Activated CD4-positive, CD25-positive, alpha-beta regulatory T cell treated with anti-CD3 and anti-CD28 coated beads, Interleukin-2, amount 50 U/mL, for 72 hours (primary cell): Measurements from ENCODE around the gene R3HDM2.

Source experiments
- DNase-seq: peaks from one replicate; pipeline ENCODE4 v3.0.0; 2021

R3HDM2 gene

DNA sequence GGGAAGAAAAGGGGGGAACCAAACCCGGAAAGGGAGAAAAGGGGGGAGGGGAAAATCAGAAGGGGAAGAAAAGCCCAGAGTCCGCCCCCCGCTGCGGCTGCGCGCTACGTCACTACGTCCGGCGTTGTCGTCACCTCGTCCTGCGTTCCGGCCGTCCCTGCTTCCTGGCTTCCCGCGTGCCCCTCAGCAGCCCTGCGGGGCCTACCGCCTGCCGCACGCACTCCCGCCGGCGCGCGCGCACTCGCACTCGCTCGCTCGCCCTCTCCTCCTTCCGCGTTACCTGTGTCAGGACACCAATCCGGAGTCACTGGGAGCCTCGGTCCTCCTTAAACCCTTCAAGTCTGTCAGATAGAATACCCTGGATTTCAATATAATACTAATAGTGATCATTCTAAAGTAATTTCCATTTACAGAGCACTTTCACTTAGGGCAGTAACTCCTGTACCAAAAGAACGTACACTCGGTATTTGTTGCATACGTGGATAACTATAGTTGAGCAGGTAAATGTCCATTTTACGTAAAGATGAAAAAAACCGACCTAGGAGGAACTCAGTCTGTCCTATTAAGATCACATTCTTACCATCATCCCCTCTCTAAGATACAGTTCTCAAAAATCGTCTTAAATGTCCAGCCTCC, at the start of gene R3HDM2:
Gene R3HDM2 (minus strand): TSS at position 113 of the 636 bp plus-strand sequence. CDS start 120,615 bp downstream, outside the sequence.
- DNase-seq, result peak; percentile 94

GRCh38 chr12:57479376-57480115, 48.7 kb upstream of the R3HDM2 start, which contains the start of gene ARHGAP9:
Gene ARHGAP9, minus strand, starts transcription at chr12:57479866. Its CDS starts 460 bp downstream, at chr12:57479406.
- DNase-seq, result no peak

- DNase-seq, result no peak
Measured at GRCh38 chr12:57479043-57479375, 48.2 kb upstream of the R3HDM2 start.

DNA sequence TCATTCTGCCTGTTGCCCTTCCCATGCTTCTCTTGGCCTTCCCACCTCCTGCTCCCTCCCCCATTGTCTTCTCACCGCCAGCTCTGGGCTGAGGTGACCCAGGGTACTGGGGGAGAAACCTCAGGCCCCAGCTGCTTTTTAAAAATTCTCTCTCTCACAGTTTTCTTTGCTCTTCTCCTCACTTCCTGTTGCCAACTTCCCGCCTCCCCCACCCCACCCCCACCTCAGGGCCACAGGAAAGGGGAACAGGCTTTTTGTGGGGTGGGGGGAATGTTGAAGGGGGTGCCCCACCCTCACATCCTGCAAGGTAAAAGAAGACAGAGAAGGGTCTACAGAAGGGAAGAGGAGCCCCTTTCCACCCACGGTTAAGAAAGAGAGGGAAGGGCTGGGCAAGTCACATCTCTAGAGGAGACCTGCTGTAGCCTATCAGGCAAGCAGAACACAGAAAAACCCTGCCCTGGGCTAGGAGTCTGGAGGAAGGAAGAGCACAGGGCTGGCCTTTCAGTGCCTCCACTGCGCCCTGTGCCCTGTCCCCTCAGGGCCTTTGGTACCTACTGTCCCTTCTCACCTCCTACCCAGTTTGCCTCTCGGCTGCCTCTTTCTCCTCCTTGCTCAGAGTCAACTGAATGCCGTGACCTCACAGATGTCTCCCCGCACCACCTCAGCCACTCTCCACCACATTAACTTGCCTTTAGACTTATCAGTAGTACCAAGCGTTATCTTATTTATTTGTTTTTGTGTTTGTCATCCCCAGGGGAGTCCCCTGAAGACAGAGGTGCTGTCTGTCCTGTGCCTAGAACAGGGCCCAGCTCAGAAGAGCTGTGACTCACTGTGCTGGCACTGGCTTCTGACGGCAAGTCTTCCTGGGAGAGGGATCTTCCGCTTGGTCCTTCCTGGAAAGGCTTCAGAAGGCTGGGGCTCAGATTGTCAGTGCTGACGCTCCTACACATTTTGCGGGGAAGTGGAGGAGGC, 47.2 kb upstream of the R3HDM2 start:
- DNase-seq, result peak; percentile 60

DNA sequence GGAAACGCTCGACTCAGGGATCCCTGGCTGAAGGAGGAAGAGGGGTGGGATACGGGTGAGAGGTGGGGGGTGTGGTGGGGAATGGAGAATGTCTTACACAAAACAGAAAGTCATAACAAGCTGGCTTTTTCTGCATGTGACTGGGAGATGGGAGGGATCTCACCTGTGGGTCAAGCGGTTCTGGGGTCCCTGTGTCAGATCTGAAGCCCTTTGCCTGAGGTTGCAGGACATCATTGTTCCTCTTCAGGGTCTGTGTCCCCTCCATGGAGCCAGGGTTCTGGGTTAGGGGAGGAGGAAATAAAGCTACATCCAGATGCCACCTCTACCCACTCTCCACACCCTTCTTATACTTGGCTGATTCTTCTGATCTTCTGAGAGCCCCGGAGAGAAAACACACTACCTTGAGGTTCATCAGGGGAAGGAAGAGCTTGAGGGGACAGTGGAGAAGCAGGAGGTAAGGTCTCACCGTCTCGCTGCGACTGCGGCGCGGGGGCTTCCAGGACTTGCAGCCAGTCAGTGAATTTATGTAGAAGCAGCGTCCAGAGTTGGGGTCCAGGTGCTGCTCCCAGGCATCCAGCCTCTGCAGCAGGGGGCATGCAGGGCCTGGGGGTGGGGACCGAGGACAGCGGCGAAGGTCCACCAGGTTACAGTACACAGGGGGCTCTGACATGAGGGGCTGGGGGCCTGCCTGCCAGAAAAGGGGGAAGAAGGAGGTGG, 46.3 kb upstream of the R3HDM2 start:
- no peak for DNase-seq

DNA sequence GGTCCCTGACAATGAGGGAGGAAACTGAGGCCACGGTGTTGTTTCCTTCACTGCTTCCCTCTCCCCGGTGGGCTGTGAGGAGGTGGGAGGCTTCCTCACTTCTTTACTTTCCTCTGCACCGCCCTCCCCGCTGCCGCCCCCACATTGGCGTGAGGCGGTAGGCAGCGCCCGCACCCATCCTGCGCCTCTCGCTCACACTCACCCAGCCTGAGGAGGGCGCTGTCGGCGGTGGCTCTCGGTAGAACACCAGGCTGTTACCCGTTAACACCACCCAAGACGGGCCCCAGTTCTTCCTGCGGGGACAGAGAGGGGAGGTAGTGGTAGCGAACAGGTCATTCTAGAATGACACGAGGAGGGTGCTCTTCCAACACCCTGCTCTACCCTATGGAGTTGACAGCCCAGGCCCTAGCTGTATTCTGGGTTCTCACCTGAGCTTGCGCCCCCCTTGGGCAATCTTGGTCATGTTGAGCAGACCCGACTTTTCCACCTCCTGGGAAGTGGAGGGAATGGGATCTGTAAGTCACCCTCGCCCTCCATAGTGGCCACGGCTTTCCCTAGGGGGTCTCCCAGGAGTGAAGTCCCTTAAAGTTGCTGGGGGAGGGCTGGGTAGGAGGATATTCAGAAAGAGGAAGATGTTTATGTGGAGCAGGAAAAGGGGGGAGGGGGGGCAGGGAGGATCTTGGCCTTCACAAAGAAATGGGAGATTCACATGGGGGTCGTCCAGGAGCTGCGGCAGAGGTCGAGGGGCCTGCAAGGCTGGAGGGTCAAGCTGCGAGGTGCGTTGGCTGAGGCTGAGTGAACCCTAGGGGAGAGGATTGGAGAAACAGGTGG, 45.5 kb upstream of the R3HDM2 start:
- peak; percentile 63 for DNase-seq

DNA sequence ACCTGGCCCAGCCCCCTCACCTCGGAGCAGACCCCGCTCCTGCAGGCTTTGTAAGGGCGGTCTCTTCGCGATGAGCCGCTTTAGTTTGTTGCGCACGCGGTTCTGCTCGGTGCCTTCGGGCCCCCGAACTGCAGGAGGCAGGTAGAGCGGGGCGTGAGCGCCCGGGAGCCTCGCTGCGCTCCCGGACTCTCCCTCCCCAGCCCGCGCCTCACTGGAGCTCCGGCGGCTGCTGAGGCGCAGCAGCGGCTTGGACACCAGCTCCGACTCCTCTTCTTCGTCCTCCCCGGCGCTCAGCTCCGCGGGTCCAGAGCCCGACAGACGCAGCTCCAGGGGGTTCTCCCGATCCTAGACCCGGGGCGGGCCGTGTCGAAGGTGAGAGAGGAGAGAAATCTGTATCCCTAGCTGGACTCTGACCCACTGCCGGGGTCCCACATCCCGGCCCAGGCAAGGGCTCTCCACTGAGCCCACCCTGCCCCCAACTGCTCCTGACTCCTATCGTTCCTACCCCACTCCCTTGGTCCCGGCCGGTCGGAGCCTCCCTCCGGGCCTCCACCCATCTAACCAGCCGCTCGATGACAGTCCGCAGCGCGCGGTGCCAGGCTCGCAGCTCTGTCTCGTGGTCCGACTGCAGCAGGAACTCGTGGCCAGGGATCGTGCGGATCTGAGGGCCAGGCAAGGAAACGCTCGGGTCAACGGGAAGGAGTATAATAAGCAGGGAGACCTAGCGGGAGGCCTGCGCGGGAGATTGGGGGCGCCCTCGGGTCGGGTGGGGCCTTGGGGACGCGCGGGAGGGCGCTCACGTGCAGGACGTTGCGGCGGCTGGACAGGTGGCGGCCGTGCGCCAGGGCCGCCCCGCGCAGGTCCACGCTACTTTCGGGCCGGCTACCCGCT, 44.7 kb upstream of the R3HDM2 start:
- no peak for DNase-seq

DNA sequence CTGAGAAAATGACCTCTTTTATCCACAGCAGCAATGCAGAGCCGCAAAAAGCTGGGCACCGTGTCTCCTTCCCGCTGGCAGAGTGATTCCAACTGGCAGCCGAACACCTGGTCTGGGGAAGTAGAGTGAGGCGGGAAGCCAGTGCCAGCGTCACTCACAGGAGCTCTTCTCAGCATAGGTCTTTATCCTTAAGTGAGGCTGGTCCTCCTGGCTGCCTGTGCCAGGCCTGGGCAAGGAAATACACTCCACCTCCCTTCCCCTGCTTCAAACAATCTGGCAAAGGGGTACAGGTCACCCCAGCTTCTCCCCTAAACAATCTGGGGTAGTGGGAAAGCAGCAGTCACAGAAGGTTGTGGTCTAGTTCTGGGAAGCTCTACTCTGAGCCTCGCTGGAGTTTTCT, 44.0 kb upstream of the R3HDM2 start:
- no peak for DNase-seq

DNA sequence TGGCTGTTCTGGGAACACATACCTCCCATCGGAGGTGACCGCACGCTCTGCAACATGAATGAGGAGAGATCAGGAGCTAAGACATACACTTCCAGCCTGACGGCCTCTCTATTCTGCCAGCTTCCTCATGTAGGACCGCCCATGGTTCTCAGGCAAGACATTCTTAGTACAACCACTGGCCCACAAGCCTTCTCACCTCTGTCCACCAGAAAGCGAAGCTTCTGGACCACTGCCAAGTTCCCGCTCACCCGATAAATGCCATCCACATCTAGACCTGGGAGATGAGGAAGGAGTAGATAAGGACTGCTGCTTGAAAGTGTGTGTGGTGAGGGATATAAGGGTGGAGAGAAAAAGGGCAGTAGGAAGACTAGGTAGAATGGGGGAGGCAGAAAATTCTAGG, 43.6 kb upstream of the R3HDM2 start:
- no peak for DNase-seq

GRCh38 chr12:57473886-57474285, 43.0 kb upstream of the R3HDM2 start:
- no peak for DNase-seq

- no peak for DNase-seq
Measured at GRCh38 chr12:57473392-57473791, 42.5 kb upstream of the R3HDM2 start.

DNA sequence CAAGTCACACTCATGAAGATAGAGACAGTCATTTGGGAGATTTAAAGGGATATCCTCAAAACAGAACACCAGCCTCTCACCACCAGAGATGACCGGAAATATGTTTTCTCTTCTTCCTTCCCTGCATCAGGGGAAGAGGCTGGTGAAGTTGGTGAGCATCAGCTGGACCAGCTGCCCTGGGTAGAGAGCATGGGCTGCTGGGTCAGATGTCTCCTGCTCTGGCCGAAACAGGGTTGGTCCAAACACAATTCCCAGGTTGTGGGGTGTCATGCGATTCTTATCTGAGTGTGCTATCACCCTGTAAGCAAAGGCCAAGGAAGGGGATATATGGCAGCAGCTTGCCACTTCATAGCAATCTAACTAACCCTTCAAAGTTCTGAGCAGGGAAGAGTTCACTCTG, 41.5 kb upstream of the R3HDM2 start:
- DNase-seq, result no peak

DNA sequence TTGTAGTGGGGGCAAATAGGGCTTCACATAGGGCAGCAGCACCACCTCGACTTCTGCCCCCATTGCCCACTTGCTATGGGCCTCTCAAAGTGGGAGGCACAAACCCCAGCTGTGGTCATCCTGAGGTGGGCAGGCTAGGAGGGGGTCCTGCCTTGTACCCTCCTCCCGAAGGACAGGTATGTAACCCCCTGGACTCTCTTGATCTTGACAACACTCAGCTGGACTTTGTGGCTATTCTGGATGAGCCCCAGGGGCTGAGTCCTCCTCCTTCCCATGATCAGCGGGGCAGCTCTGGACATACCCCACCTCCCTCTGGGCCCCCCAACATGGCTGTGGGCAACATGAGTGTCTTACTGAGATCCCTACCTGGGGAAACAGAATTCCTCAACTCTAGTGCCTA, 40.8 kb upstream of the R3HDM2 start:
- DNase-seq, result no peak

GRCh38 chr12:57470970-57471656, 40.3 kb upstream of the R3HDM2 start:
- no peak for DNase-seq

DNA sequence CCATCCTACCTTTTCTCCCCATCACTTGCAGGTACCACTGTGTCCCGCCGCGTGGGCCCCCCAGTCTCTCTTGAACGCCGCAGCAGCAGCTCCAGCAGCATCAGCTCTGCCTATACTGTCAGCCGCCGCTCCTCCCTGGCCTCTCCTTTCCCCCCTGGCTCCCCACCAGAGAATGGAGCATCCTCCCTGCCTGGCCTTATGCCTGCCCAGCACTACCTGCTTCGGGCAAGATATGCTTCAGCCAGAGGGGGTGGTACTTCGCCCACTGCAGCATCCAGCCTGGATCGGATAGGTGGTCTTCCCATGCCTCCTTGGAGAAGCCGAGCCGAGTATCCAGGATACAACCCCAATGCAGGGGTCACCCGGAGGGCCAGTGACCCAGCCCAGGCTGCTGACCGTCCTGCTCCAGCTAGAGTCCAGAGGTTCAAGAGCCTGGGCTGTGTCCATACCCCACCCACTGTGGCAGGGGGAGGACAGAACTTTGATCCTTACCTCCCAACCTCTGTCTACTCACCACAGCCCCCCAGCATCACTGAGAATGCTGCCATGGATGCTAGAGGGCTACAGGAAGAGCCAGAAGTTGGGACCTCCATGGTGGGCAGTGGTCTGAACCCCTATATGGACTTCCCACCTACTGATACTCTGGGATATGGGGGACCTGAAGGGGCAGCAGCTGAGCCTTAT, 39.6 kb upstream of the R3HDM2 start:
- DNase-seq, result no peak

GRCh38 chr12:57469296-57470164, 38.7 kb upstream of the R3HDM2 start:
- no peak for DNase-seq

GRCh38 chr12:57467915-57468314, 37.1 kb upstream of the R3HDM2 start:
- DNase-seq, result no peak

DNA sequence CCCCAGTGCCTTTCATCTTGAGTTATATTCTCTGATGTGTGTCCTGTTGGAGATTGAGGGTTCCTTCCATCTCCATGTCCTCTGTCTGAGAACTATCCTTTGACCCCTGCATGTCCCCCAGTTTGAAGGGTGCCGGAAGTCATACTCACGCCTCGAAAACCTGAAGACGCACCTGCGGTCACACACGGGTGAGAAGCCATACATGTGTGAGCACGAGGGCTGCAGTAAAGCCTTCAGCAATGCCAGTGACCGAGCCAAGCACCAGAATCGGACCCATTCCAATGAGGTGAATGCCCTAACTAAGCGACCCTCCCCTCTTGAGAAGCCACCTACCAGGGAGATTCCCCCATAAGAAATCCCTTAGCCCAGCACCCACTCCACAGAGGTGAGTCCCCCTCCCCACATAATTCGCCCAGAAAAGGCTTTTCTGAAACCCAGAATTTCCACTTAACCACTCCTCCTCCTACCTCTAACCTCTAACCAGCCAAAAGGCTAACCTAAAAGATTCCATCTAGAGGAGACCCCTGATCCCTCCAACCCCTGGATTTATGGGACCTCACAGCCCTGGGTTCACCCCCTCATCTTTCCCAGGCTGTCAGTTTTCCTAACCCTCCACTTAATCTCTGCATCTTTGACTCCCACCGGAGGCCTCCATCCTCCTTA, 36.5 kb upstream of the R3HDM2 start:
- DNase-seq, result no peak
